Activated naive CD8-positive, alpha-beta T cell treated with anti-CD3 and anti-CD28 coated beads, Interleukin-2, amount 50 U/mL, for 24 hours (primary cell): Measurements from ENCODE around the gene OXGR1.

Experiments used
- ATAC-seq: fragments of 150-1000 bp; cut with Tn5 transposase; one replicate; pipeline ENCODE4 v1.10.0; 2021
- DNase-seq: peaks from one replicate; pipeline ENCODE4 v3.0.0; 2021
- H3K27ac Mint-ChIP-seq: one replicate; pipeline ENCODE4 v1.8.0; 2021; ENCODE audit warnings: mild to moderate bottlenecking, mixed read lengths
- H3K27me3 Mint-ChIP-seq: one replicate; pipeline ENCODE4 v1.8.0; 2021; ENCODE audit warnings: mixed read lengths
- H3K36me3 Mint-ChIP-seq: one replicate; pipeline ENCODE4 v1.8.0; 2021; ENCODE audit warnings: low read depth, mixed read lengths
- H3K4me1 Mint-ChIP-seq: one replicate; pipeline ENCODE4 v1.8.0; 2021; ENCODE audit warnings: mixed read lengths
- H3K4me3 Mint-ChIP-seq: one replicate; pipeline ENCODE4 v1.8.0; 2021; ENCODE audit warnings: mild to moderate bottlenecking, moderate library complexity, mixed read lengths
- H3K9me3 Mint-ChIP-seq: one replicate; pipeline ENCODE4 v1.8.0; 2021; ENCODE audit warnings: mixed read lengths

OXGR1 gene

DNA sequence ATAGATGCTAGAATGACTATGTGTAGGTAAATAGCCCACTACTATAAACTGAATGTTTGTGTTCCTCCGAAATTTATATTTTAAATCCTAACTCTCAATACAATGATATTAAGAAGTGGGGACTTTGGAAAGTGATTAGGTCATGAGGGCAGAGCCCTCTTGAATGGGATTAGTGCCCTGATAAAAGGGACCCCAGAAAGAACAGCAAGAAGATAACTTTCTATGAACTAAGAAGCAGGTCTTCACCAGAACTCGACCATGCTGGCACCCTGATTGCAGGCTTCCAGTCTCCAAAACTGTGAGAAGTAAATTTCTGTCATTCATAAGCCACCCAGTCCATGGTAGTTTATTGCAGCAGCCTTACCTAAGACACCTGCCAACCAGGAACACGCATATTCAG, 33.9 kb downstream of the OXGR1 start:
- Mint-ChIP-seq H3K4me3 (no peak overlapping the region), H3K27me3 (no peaks in the 10 kb centered on the region)
- no peak for DNase-seq

DNA sequence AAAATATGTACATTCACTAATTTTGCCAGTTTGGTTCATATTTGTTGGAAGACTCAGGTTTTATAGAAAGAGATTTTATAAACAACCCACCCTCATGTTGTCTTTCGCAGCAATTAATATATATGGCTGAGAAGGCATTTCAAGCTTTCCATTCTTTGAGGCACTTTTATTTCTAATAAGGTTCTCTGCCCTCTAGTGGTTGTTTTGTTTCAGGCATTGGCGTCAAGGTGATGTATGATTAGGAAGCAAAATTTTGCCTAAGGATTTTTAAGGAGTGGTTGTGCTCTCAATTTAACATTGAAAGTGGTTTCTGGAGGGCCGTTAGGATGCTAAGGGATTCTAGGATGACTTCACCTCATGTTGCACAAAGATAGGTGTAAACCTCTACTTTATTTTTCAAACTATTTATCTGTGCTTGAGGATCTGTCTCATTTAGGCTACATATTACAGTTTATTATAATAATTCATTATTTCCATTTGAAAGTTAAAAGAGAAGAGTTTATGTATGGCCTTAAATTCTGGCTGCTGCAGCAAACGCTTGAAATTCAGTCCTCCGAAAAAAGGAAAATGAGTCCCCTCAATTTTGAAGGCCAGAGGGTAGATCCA, 35.9 kb downstream of the OXGR1 start:
- no peaks in the 10 kb centered on the region for H3K36me3 Mint-ChIP-seq
- DNase-seq: no peak
- ATAC-seq: no peak

More for the DNA sequence above, 33.9 kb downstream of the OXGR1 start:
- Mint-ChIP-seq H3K9me3 (peaks cover 7% of the 10 kb centered on the region), H3K4me1 (no peaks in the 10 kb centered on the region), H3K36me3 (no peaks in the 10 kb centered on the region), H3K27ac (no peak overlapping the region)
- no peak for ATAC-seq

DNA sequence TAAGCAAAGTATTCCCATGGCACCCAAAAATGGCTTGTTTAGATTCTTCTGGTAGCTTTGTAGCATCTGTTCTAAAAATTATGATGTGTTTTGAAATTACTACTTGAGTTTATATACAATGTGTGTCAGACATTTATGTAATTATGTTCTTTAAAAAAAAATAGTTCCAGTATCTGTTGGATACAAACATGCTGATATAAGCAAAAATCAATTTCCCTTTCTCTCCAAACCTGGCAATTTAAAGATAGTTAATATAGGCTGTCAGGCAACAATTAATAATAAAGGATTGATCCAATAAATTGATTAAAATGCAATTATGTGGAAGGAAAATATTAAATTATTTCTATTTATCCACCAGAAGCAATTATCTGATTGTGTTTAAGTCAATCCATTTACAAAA, 41.7 kb downstream of the OXGR1 start:
- no peak overlapping the region for H3K27ac Mint-ChIP-seq
- ATAC-seq: no peak
- H3K27me3 Mint-ChIP-seq: no peaks in the 10 kb centered on the region
- H3K4me1 Mint-ChIP-seq: no peaks in the 10 kb centered on the region
- no peaks in the 10 kb centered on the region for H3K36me3 Mint-ChIP-seq
- H3K4me3 Mint-ChIP-seq: no peak overlapping the region
- DNase-seq: no peak
- no peaks in the 10 kb centered on the region for H3K9me3 Mint-ChIP-seq

More for the DNA sequence above, 35.9 kb downstream of the OXGR1 start:
- Mint-ChIP-seq H3K4me3 (no peak overlapping the region), H3K27me3 (no peaks in the 10 kb centered on the region), H3K27ac (no peak overlapping the region), H3K4me1 (no peaks in the 10 kb centered on the region), H3K9me3 (peaks cover 5% of the 10 kb centered on the region)

DNA sequence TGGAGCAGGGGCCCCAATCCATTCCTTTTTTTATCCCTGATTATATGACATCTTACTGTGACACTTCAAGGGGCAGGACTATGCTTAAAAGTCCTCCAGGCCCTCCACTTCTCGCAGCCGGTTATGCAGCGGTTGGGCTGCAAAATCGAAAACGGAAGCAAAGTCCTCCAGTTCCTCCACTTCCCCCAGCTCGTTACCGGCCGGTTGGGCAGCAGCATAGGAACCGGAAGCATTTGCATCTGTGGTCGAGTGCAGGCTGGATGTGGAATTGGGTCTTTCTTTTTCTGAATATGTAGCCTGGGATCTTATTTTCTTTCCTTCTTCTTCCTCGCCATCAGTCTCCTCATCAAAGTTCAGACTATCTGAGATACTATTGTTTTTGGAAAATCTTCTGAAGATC, 46.1 kb downstream of the OXGR1 start:
- H3K9me3 Mint-ChIP-seq: no peaks in the 10 kb centered on the region
- H3K4me1 Mint-ChIP-seq: no peaks in the 10 kb centered on the region

DNA sequence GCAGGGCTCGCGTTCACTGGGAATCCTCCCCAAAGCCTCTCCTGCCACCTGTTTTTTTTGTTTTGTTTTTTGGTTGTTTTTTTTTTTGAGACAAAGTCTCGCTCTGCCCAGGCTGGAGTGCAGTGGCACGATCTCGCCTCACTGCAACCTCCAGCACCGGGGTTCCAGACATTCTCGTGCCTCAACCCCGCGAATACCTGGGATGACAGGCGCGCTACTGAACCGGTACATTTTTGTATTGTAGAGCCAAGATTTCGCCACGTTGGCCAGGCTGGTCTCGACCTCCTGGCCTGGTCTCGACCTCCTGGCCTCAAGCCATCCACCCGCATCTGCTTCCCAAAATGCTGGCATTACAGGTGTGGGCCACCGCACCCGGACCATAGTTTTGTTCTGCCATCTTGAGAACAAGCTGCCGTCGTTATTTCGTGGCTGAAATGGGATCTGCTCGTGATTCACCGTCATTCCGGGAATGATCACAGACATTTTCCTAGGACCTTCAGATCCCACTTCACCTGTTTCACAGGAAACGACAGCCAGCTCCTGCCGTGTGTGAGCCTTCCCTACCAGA, 46.8 kb downstream of the OXGR1 start:
- Mint-ChIP-seq H3K4me3 (no peak overlapping the region), H3K9me3 (no peaks in the 10 kb centered on the region), H3K36me3 (no peaks in the 10 kb centered on the region), H3K27me3 (no peaks in the 10 kb centered on the region), H3K4me1 (no peaks in the 10 kb centered on the region), H3K27ac (no peak overlapping the region)
- no peak for ATAC-seq
- no peak for DNase-seq

More for the DNA sequence above, 46.1 kb downstream of the OXGR1 start:
- DNase-seq (no peak), ATAC-seq (no peak)
- Mint-ChIP-seq H3K36me3 (no peaks in the 10 kb centered on the region), H3K27me3 (no peaks in the 10 kb centered on the region), H3K27ac (no peak overlapping the region), H3K4me3 (no peak overlapping the region)

DNA sequence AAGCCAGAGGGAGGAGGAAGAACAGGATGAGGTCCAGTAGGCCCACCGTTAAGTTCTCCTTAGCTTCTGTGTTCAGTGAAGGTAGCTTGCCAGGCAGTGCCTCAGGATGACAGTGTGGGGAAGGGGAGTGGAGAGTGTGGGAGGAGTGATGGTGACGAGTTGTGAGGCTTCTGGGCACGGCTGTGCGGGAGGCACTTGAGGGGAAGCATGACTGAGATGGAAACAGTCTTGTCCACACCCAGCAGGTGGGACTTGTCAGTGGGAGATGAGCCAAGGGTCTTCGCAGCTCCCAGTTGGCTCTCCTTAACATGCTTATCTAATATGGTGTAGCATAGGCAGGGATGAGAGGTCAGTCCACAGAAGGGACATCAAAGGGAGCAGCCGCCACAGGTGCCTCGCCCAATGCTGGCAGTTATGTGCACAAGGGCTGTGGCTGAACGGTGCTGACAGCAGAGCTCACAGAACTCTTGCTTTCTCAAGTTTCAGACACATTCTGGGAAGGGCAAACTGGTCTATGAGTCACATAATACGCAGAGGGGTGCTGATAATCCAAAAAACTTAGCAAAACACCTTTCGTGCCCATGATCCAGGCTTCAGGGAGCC, 47.5 kb downstream of the OXGR1 start:
- Mint-ChIP-seq H3K4me1 (no peaks in the 10 kb centered on the region), H3K27ac (no peak overlapping the region), H3K4me3 (no peak overlapping the region), H3K9me3 (no peaks in the 10 kb centered on the region), H3K36me3 (no peaks in the 10 kb centered on the region), H3K27me3 (no peaks in the 10 kb centered on the region)
- no peak for ATAC-seq
- DNase-seq: no peak

DNA sequence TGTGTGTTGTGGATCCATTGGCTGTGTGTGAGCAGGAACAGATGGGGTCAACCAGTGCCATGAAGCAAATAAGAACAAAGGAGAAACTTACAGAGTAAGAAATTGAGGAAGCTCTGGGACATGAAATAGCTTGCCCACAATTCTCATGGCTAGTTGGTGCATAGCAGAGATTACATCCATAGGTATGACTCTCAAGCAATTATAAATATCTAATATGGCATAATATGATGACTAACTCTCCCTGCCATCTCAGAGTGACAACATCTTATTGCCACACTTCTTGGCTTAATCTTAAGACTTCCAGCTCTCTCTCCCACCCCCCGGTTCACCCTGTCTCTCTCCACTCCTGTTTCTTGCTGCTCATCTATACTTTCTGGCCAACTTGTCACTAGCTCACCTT, 53.3 kb downstream of the OXGR1 start:
- Mint-ChIP-seq H3K9me3 (no peaks in the 10 kb centered on the region), H3K27ac (no peak overlapping the region), H3K4me1 (no peaks in the 10 kb centered on the region), H3K36me3 (no peaks in the 10 kb centered on the region), H3K4me3 (no peak overlapping the region), H3K27me3 (no peaks in the 10 kb centered on the region)
- no peak for DNase-seq
- ATAC-seq: no peak

DNA sequence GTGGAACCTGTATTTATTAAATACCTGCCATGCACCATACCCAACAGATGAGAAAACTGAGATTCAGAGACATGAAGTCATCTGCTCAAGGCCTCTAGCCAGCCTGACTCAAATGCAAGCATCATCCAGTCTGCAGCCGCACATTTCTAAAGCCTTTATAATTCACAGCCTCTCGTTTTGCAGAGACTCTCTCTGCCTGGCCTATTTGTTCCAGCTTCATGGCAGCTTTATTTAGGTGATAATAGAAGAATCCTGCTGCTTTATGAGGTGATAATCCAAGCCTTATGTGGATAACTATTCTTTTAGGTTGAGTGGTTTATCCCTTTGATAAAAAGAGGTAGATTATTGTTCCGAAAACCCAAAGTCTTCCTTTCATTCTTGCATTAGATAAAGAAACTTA, 58.4 kb downstream of the OXGR1 start:
- Mint-ChIP-seq H3K9me3 (no peaks in the 10 kb centered on the region), H3K4me3 (no peak overlapping the region), H3K27me3 (no peaks in the 10 kb centered on the region), H3K27ac (no peak overlapping the region), H3K4me1 (no peaks in the 10 kb centered on the region), H3K36me3 (no peaks in the 10 kb centered on the region)
- ATAC-seq (no peak), DNase-seq (no peak)
